Hindlimb muscle (tissue), 1 donor: Measurements from ENCODE around the gene USP6NL. TPM values are rescaled to one million over a fixed set of nuclear protein-coding genes. Genes with fewer than 3 reads are reported as not detected.

Source experiments
- DNase-seq: peaks from one replicate; pipeline ENCODE4 v3.0.0-alpha.2; 2013
- polyA plus RNA-seq: library from polyadenylated mRNA; unstranded; fragments of 120-200 nt; gene quantifications from one replicate; pipeline ENCODE4 v1.2.1, GENCODE V29; 2013; ENCODE audit not compliant: insufficient read length

USP6NL gene
- polyA plus RNA-seq, 1 donor: 8.6 TPM

DNA sequence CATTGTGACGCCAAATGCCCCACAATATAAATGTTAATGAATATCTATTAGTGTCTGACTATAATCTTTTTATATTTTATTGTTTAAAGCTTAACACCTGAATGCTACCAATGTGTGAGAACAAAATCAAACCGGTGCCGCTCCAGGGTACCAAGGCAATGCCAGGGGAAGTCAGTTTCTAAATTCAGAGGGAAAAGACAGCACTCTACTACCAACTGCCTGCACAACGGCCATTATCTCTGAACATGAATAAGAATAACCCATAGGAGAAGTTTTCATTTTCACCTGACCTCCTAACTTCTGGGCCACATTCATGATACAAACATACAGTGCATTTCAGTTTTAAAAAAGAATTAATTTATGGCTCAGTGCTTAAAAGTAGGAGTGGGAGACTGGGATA lies 21.7 kb downstream of the USP6NL start:
- no peak for DNase-seq

DNA sequence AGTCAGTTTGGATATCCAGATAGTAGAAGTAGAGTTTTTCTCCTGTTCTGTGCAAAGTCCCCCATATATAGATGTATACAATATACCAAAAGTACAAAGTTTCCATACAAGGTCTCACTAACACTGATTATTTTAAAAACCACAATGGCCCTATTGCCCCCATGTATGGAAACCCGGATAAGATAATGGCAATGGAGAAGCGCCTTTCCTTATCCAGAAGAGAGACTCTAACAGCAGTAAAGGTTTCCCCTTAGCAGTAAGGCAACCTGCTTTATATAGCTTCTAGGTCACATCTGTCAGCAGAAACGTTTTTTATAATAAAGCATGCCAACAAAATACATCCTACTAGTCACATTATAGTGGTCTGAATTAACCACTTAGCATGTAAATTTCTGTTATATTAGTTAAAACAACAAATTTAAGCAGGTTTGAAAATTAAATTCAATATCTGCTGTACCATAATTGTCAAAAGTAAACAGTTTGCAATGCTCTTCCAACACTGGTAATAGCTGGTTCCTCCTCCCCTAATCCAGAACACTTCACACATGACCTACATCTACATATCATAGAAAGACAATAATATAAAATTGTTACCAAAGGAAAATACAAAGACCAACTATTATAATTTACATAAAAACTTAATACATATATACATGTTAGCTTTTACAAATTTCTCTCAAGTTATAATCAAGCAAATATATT lies 22.4 kb downstream of the USP6NL start:
- no peak for DNase-seq

DNA sequence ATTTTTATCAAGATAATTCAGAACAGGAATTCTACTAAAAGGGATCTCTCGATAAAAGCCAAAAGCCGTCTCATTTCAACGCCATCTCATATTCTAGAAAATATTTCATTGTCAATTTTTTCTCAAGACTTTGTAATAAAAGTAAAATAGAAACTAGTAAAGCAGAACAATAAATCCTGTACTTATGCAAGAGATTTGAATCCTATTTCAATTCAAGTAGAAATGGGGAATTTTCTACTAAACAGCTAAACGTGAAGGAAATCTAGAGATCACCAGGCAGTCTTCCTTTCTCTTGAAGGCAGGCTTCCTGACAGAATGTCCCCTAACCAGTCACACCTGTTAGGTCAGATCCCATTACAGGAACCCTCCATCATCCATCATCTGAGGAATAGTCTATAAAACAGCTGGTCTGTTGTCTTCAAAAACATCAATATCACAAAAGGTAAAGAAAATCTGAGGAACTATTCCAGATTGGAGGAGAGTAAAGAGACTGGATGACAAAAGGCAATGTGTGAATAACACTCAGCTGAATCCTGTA lies 23.7 kb downstream of the USP6NL start:
- DNase-seq: no peak

DNA sequence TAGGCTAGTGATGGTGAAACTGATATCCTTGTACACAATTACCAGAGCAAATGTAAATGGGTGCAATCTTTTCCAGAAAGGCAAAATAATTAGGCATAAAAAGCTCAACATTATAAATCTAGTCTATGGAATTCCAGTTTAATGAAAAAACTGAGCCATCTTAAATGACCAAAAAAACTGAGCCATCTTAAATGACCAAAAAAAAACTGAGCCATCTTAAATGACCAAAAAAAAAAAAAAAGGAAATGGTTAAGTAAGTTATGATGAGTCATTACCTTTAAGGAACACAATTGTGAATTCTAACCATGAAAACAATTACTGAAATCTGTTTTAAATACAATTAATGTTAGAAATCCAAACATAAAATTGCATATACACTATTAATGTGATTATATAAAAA lies 25.3 kb downstream of the USP6NL start:
- no peak for DNase-seq

DNA sequence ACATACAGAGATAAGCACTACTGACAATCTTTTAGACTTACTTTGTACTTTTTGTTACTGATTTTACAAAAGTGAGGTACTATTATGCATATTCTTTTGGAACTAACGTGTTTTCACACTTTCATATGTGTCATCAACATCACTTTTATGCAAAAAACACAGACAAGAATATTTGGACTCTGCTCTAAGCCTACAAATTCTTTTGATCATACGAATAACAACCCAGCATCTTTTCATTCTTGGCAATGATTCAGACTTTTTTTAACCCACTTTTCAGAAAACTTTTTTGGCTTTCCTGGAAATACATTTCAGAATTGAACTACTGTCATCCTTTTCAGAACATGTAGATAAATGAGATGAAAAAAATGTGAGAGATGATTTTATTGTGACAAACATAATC lies 30.2 kb downstream of the USP6NL start:
- DNase-seq: no peak

DNA sequence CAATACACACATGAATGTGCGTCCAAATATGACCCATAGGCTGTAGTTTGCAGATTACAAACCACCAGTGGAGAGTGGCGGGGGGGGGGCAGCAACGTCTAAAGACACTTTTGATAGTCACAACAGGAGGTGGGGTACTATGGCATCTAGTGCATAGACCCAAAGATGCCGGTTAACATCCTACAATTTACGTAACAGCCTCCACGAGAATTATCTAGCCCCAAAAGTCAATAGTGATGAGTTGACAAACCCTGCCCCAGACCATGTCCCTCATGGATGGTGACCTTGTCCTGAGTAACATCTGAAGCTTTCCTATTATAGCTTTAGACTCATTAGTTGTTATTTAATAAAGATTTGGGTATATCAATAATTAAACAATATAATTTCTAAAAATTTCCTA lies 31.6 kb downstream of the USP6NL start:
- DNase-seq: no peak

GRCh38 chr10:11578802-11579255 lies 32.6 kb downstream of the USP6NL start:
- no peak for DNase-seq

DNA sequence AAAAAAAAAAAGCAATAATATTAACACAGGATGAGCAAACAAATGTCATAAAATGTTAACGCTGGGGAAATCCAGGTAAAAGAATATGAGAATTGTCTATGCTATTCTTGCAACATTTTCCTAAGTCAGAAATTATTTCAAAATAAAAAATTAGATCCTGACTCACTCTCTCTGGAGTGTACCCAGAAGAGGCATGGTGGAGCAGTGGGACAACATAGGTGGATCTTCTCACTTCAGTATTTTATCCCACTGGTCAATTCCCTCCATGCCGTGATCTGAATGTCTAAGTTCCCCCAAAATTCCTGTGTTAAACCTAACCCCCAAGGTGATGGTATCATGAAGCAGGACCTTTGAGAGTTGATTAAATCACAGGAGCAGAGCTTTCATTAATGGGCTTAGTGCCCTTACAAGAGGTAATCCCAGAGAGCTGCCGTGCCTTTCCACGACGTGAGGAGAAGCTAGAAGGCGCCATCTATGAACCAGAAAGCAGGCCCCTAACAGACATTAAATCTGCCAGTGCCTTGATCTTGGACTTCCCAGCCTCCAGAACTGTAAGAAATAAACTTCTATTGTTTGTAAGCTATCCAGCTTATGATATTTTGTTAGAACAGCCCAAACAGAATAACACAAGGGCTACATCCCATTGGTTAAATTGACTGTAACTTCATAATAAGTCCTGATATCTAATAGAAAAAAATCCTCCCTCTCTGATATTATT lies 35.2 kb downstream of the USP6NL start:
- no peak for DNase-seq

- DNase-seq: peak; percentile 4
Measured at GRCh38 chr10:11573497-11573896, 38.0 kb downstream of the USP6NL start.

DNA sequence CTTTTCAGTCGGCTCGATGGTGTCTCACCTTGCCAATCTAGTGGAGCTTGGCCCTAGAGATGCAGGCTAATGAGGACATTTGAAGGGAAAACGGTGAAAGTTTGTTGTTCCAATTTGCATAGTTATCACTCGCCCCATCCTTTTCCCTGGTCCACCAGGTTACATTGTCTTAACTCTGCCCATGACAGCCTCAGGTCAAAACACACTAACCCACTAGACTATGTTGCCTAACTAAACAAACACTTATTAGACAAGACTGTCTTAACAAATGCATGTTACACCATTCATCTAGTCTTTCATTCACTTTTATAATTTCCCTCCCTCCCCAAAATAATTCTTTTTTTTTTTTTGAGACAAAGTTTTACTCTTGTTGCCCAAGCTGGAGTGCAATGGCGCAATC lies 40.7 kb downstream of the USP6NL start:
- DNase-seq: no peak

DNA sequence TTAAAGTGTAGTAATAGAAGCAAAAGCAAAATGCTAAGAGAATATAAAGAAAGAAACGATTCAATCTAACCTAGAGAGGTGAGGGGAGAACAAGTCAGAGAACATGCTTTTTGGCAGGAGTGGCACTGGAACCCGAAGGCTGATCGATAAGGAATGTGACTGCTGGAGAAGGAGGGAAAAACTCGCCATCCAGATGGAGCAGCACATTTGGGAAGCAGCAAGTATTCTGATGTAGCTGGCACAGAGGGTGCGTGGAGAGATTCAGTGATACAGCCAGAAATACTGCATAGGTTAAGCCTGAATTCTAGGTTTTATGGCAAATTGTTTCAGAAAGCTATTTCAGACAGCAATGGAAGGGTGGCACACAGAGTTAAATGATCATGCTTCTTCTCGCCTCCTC lies 42.0 kb downstream of the USP6NL start:
- no peak for DNase-seq

- no peak for DNase-seq
Measured at GRCh38 chr10:11568578-11568977, 42.9 kb downstream of the USP6NL start.

DNA sequence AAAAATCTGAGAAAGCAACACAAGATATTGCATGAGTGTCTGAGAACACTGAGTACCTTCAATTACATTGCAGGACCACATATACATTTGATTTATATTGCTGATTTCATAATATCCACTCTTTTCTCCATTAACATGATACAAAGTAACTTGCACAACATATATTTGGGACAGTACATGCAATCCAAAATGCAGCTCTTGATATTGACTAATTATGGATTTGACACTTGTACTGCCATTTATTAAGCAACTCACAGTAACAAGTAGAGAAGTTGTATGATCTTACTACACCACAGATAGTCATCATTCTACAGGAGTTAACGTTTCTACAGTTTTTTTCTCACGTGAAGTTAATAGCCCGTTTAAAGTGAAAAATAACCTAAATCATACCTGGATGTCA lies 46.7 kb downstream of the USP6NL start:
- no peak for DNase-seq

DNA sequence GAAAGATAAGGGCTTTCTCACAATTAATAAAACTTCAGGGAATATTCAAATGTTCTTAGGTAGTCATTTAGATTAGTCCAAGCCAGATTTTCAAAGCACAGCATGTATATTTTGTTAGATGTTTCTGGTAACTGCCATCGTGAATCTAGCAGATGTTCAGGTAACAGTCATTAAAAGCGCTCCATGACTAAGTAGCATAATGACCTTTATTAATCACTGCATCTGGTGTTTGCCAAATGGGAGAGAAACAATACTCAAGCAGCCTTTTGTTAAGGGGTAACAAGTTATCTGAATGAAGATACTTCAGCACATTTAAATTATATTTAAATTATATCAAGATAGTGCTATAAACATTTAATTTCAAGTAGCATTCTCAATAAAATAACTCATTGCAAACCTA lies 47.5 kb downstream of the USP6NL start:
- no peak for DNase-seq

DNA sequence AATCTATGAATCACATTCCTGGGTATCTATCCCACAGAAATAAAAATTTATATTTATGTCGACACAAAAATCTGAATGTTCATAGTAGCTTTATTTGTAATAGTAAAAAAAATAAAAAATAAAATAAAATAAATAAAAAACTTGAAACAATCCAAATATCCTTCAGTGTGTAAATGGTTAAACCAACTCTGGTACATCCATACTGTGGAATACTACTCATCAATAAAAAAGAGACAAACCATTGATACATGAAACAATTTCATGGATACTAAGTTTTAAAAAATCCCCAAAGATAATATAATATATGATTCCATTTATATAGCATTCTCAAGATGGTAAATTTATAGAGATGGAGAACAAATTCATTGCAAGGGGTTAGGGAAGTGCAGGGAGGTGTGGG lies 48.6 kb downstream of the USP6NL start:
- no peak for DNase-seq

- DNase-seq: no peak
Measured at GRCh38 chr10:11560076-11560709, 51.3 kb downstream of the USP6NL start.

DNA sequence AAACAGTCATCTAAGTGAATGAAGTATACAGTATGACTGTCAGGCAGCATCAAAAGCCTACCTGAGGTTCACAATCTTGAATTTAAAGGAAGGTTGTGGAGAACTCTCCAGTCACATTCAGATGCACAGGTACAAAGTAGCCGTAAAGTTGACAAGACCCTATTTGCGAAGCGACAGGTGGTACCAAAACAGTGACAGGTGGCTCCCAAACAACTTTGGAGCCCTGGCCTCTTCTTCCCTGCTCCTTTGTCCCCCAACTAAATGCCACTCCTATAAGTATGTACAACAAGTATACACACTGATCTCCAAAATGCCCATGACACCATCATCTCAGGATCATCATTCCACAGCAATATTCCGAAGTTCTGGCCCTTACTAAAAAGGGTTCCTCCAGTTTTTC lies 53.5 kb downstream of the USP6NL start:
- no peak for DNase-seq

GRCh38 chr10:11557513-11557912 lies 53.9 kb downstream of the USP6NL start:
- no peak for DNase-seq

DNA sequence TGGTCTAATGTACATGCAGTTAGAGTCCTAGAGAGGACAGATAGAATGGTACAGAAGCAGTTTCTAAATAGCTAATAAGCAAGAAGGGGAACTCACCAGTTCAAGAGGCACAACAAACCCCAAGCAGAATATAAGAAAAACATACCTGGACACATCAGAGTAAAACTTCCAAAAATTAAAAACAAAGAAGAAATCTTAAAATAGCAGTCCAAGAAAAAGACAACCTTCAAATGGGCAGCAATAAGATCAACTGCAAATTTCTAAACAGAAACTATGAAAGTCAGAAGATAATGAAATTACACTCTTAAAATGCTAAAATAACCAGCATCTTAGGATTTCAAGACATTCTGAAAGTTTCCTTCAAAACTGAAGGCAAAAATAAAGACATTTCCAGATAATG lies 55.9 kb downstream of the USP6NL start:
- no peak for DNase-seq

- no peak for DNase-seq
Measured at GRCh38 chr10:11553773-11554381, 57.6 kb downstream of the USP6NL start.

DNA sequence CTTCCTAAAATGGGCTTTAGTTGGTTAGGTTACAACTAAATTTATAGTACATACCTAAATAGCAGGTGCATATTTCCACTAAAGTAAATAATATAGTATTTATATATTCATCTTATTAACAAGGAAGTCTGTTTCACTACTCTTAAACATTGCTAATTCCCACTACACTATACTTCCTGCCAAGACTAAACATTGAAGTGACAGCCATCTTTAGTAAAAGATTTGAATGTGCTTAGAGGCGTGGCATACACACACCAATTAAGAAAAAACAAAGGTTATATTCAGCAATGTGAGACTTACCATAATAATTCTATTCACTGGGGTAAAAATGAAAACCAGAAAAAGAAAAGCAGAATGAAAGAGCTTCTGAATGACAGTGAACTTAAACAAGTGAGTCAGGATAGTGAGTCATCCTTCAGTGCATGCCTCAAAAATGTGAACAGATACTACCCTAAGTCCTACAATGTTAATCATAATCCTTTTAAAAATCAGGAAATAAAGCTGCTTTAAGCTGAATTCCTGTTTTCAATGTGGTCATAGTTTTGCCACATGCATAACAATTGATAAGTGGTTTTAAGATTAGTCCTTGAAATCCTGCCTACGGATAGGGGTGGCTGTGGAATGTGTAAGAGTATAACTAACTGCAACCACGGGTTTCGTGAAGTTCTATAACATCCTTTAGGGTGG lies 59.4 kb downstream of the USP6NL start:
- DNase-seq: no peak

DNA sequence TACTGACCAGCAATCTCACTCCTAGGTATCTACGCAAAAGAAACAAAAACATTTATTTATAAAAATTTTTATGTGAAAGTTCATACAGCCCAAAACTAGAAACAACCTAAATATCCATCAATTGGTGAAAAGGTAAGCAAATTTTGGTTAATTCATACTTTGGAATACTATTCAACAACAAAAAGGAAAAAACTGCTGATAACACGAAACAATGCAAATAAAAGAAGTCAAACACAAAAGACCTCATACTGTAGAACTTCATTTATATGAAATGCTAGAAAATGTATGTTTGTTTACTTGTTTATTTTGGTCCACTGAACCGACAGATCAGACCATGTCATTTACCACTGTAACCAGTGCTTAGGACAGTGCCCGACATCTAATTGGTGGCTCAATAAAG lies 60.3 kb downstream of the USP6NL start:
- no peak for DNase-seq

DNA sequence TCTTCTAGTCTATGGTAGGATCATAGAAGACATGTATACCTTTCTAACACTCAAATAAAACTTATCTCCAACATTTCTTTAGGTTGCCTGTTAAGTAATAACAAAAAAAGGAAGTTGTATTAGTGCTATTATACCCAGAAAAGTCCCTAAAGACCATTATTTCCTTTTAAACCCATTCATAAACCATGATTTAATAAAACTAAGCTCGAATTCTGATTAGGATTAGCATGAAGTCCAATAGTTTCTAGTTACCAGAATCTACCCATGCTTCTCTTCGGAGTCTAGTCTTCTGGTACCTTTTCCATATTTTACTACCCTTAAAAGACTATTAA lies 62.7 kb downstream of the USP6NL start:
- DNase-seq: no peak
